SH-SY5Y (cell line): ENCODE results near the gene MYO10.

Experiments used
- GATA2 ChIP-seq: IDR thresholded peaks from 2 replicates; pipeline ENCODE4 v1.6.1; 2011; ENCODE audit warnings: mild to moderate bottlenecking, low read depth, low read length
- GATA3 ChIP-seq: IDR thresholded peaks from 2 replicates; pipeline ENCODE4 v1.6.1; 2011; ENCODE audit warnings: low read depth, mild to moderate bottlenecking, low read length, moderate library complexity

DNA sequence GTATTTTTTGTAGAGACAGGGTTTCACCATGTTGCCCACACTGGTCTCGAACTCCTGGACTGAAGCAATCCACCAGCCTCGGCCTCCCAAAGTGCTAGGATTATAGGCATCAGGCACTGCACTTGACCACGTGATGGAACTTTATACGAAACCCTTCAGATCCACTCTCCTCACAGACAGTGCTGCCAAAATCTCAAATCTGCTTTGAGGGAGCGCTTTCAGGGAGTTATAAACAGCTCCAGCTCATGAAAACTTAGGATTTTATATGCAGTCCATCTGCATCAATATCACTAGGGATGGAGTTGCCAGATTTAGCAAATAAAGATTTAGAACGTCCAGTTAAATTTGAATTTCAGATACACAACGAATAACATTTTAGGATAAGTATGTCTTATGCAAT is 25.0 kb upstream of the MYO10 start:
- TF ChIP-seq GATA2, result no peak
- no peak for TF ChIP-seq GATA3
